Neural progenitor cell (in vitro differentiated cells): ENCODE data around the gene C5orf52. TPM values are rescaled to one million over a fixed set of nuclear protein-coding genes. Genes with fewer than 3 reads are reported as not detected.

ENCODE experiments used
- DNase-seq: peaks from one replicate; pipeline ENCODE4 v3.0.0-alpha.2; 2016; ENCODE audit warnings: low spot score
- H2AFZ ChIP-seq: fragments of 200-600 bp; sonication (generic); replicated peaks from 2 replicates; pipeline ENCODE4 v1.6.1; 2016; ENCODE audit warnings: antibody characterized with exemption
- H3F3A ChIP-seq: fragments of 200-600 bp; sonication (generic); 2 replicates; pipeline ENCODE4 v1.6.1; 2016; ENCODE audit warnings: antibody characterized with exemption, low read depth
- H3K27ac ChIP-seq: fragments of 200-600 bp; sonication (generic); 2 replicates; pipeline ENCODE4 v1.5.1; 2016; ENCODE audit warnings: mild to moderate bottlenecking
- H3K27me3 ChIP-seq: fragments of 200-600 bp; sonication (generic); 2 replicates; pipeline ENCODE4 v1.6.1; 2016; ENCODE audit warnings: mild to moderate bottlenecking, moderate library complexity
- H3K36me3 ChIP-seq: fragments of 200-600 bp; sonication (generic); 2 replicates; pipeline ENCODE4 v1.5.1; 2016
- H3K4me1 ChIP-seq: fragments of 200-600 bp; sonication (generic); 2 replicates; pipeline ENCODE4 v1.6.1; 2016; ENCODE audit warnings: mixed run types
- H3K4me2 ChIP-seq: fragments of 200-600 bp; sonication (generic); 2 replicates; pipeline ENCODE4 v1.6.1; 2016
- H3K4me3 ChIP-seq: fragments of 200-600 bp; sonication (generic); 2 replicates; pipeline ENCODE4 v1.5.1; 2016
- H3K79me2 ChIP-seq: fragments of 200-600 bp; sonication (generic); 2 replicates; pipeline ENCODE4 v1.6.1; 2016; ENCODE audit warnings: low read depth
- H3K9ac ChIP-seq: fragments of 200-600 bp; sonication (generic); 2 replicates; pipeline ENCODE4 v1.6.1; 2016
- H3K9me3 ChIP-seq: fragments of 200-600 bp; sonication (generic); 2 replicates; pipeline ENCODE4 v1.5.1; 2016; ENCODE audit warnings: low read depth
- H4K20me1 ChIP-seq: fragments of 200-600 bp; sonication (generic); 2 replicates; pipeline ENCODE4 v1.6.1; 2016; ENCODE audit warnings: low read depth
- H3K27ac Mint-ChIP-seq: 3 replicates; pipeline ENCODE4 v1.8.0; 2021; ENCODE audit warnings: mixed read lengths
- H3K27me3 Mint-ChIP-seq: 2 replicates; pipeline ENCODE4 v1.8.0; 2022; ENCODE audit warnings: low read depth, mild to moderate bottlenecking, inconsistent platforms, moderate library complexity, mixed read lengths; ENCODE audit not compliant: insufficient read depth
- H3K36me3 Mint-ChIP-seq: 3 replicates; pipeline ENCODE4 v1.8.0; 2021; ENCODE audit warnings: mixed read lengths
- H3K4me1 Mint-ChIP-seq: 3 replicates; pipeline ENCODE4 v1.8.0; 2021; ENCODE audit warnings: mixed read lengths
- H3K4me3 Mint-ChIP-seq: 3 replicates; pipeline ENCODE4 v1.8.0; 2021; ENCODE audit warnings: mild to moderate bottlenecking, moderate library complexity, mixed read lengths
- H3K9me3 Mint-ChIP-seq: 3 replicates; pipeline ENCODE4 v1.8.0; 2020; ENCODE audit warnings: mixed read lengths
- EZH2 ChIP-seq: fragments of 200-600 bp; sonication (generic); IDR thresholded peaks from 2 replicates; pipeline ENCODE4 v1.6.1; 2017; ENCODE audit warnings: antibody characterized with exemption, mild to moderate bottlenecking, moderate library complexity
- EZH2phosphoT487 ChIP-seq: fragments of 200-600 bp; sonication (generic); IDR thresholded peaks from 2 replicates; pipeline ENCODE4 v1.6.1; 2017; ENCODE audit warnings: antibody characterized with exemption
- total RNA-seq: library from RNA; depleted of rRNA; stranded (reverse); fragments of >200 nt; gene quantifications from 2 replicates; pipeline ENCODE4 v1.2.3, GENCODE V29; 2015; ENCODE audit warnings: low replicate concordance
- TF ChIP-seq, protein P1 (sequence below): fragments of 200-600 bp; sonication (generic); IDR thresholded peaks from 2 replicates; pipeline ENCODE4 v1.5.1; 2017; ENCODE audit warnings: antibody characterized with exemption, mild to moderate bottlenecking

The C5orf52 gene
- total RNA-seq, 1 donor from 2014 or later = not detected

DNA sequence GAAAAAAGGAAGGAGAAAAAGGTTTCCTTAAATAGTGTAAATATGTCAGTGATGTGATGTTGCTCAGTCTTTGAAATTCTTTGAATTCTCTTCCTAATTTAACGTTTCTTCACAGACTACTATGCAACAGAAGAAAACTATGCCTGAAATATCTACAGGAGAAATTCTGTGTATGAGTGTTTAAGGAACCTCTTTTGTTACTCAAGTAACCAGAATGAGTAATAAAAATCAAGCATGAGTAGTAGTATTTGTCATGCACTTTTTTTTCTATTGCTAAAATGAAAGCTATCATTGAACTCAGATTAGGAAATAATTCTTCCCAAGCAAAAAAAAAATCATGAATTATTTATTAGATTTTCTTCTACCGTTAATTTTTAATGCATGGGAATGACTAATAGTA is 39.5 kb downstream of the C5orf52 start:
- no peaks in the 10 kb centered on the region for H3K36me3 Mint-ChIP-seq
- no peaks in the 10 kb centered on the region for H3K4me1 Mint-ChIP-seq
- Histone ChIP-seq H3K9ac (no peak overlapping the region), H3F3A (no peaks in the 10 kb centered on the region), H3K27me3 (no peaks in the 10 kb centered on the region), H3K36me3 (no peaks in the 10 kb centered on the region), H3K79me2 (no peaks in the 10 kb centered on the region), H2AFZ (no peak overlapping the region), H3K4me2 (no peak overlapping the region), H4K20me1 (no peaks in the 10 kb centered on the region), H3K4me3 (no peak overlapping the region), H3K27ac (no peak overlapping the region), H3K4me1 (no peaks in the 10 kb centered on the region), H3K9me3 (no peaks in the 10 kb centered on the region)
- TF ChIP-seq, protein P1, sequence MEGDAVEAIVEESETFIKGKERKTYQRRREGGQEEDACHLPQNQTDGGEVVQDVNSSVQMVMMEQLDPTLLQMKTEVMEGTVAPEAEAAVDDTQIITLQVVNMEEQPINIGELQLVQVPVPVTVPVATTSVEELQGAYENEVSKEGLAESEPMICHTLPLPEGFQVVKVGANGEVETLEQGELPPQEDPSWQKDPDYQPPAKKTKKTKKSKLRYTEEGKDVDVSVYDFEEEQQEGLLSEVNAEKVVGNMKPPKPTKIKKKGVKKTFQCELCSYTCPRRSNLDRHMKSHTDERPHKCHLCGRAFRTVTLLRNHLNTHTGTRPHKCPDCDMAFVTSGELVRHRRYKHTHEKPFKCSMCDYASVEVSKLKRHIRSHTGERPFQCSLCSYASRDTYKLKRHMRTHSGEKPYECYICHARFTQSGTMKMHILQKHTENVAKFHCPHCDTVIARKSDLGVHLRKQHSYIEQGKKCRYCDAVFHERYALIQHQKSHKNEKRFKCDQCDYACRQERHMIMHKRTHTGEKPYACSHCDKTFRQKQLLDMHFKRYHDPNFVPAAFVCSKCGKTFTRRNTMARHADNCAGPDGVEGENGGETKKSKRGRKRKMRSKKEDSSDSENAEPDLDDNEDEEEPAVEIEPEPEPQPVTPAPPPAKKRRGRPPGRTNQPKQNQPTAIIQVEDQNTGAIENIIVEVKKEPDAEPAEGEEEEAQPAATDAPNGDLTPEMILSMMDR = no peak
- TF ChIP-seq EZH2phosphoT487 (no peak), EZH2 (no peak)
- DNase-seq = no peak
- H3K4me3 Mint-ChIP-seq = no peak overlapping the region
- H3K27me3 Mint-ChIP-seq = no peaks in the 10 kb centered on the region
- H3K27ac Mint-ChIP-seq = no peak overlapping the region
- no peaks in the 10 kb centered on the region for H3K9me3 Mint-ChIP-seq

DNA sequence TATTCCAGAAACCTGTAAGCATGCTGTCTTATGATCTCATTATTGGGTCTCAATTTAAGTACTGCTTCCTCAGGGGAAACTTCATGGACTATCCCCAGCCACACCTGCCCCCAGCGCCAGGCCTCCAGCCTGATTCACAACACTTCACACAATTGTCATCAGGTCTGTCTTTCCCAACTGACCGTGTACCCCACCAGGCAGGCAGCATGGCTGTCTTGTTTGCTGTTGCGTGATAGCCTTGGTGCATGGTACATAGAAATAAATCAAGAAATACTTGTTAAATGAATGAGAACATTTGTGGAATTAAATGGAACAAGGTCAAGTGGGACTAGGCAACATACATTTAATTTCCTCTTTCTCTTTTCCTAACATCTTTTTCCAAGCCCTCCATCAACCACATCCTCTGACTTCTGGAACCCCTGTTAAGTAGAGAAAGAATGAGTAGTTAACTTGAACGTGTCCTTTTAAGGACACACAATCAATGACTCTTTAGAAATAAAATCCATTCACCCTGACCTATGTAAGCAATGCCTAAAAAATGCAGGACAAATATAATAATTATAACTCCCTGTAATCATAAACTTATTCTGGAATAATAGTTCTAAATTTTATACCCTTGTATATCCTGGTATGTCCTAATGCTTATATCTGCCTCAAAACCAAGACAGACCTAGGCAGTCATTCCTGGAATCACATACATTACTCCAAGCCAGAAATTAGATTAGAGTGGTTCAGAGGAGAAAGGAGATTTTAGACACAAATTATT is 42.7 kb downstream of the C5orf52 start:
- Histone ChIP-seq H3K4me1 (no peaks in the 10 kb centered on the region), H3K36me3 (no peaks in the 10 kb centered on the region), H3K4me2 (no peak overlapping the region), H3K79me2 (no peaks in the 10 kb centered on the region), H3F3A (no peaks in the 10 kb centered on the region), H3K9me3 (no peaks in the 10 kb centered on the region), H3K4me3 (no peak overlapping the region), H3K27me3 (no peaks in the 10 kb centered on the region), H2AFZ (no peak overlapping the region), H3K27ac (no peak overlapping the region), H4K20me1 (no peaks in the 10 kb centered on the region), H3K9ac (no peak overlapping the region)
- Mint-ChIP-seq H3K36me3 (no peaks in the 10 kb centered on the region), H3K9me3 (no peaks in the 10 kb centered on the region), H3K27me3 (no peaks in the 10 kb centered on the region), H3K4me3 (no peak overlapping the region), H3K27ac (no peak overlapping the region), H3K4me1 (peaks cover 3% of the 10 kb centered on the region)
- no peak for DNase-seq
- TF ChIP-seq EZH2 (no peak), EZH2phosphoT487 (no peak)
- TF ChIP-seq, protein P1 = no peak

DNA sequence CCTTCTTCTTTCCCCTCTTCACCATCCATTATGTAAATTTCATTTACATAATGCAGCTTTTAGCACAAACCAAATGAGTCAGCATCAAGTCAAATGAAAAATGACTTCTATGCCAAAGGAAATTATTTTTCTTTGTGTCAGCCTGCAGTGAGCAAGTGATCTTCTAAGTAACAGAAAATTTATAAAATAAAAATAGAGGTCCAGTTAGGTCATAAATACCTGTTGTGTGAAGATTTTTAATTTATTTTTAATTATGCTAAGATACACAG is 43.2 kb downstream of the C5orf52 start:
- no peaks in the 10 kb centered on the region for H3K4me1 ChIP-seq
- H3K27me3 Mint-ChIP-seq = no peaks in the 10 kb centered on the region
- no peaks in the 10 kb centered on the region for H3F3A ChIP-seq
- H3K27ac ChIP-seq = no peak overlapping the region
- no peaks in the 10 kb centered on the region for H3K9me3 ChIP-seq
- H3K36me3 ChIP-seq = no peaks in the 10 kb centered on the region
- H3K27me3 ChIP-seq = no peaks in the 10 kb centered on the region
- no peaks in the 10 kb centered on the region for H3K79me2 ChIP-seq
- no peak for TF ChIP-seq EZH2
- no peak overlapping the region for H3K4me2 ChIP-seq
- H4K20me1 ChIP-seq = no peaks in the 10 kb centered on the region
- H3K36me3 Mint-ChIP-seq = no peaks in the 10 kb centered on the region
- H3K4me1 Mint-ChIP-seq = peaks cover 6% of the 10 kb centered on the region
- H3K4me3 Mint-ChIP-seq = no peak overlapping the region
- no peaks in the 10 kb centered on the region for H3K9me3 Mint-ChIP-seq
- no peak for DNase-seq
- no peak overlapping the region for H3K27ac Mint-ChIP-seq
- no peak overlapping the region for H3K4me3 ChIP-seq
- no peak overlapping the region for H3K9ac ChIP-seq
- no peak overlapping the region for H2AFZ ChIP-seq

DNA sequence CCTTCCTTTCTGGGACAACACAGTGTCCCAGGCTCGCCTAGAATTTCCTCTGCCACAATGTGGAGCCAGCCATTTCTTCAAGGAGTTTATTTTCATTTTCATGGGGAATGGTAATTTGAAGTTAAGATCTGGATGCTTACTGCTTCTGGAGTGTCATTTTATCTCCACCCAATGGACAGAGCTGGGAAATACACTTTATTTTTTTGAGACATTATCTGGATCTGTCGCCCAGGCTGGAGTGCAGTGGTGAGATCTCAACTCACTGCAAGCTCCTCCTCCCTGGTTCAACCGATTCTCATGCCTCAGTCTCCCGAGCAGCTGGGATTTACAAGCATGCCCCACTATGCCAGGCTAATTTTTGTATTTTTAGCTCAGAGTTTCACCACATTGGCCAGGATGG is 47.2 kb downstream of the C5orf52 start:
- H3K27ac Mint-ChIP-seq = peak overlapping the region; percentile 81
- H3K4me2 ChIP-seq = no peak overlapping the region
- DNase-seq = peak; percentile 10
- no peaks in the 10 kb centered on the region for H4K20me1 ChIP-seq
- no peaks in the 10 kb centered on the region for H3K4me1 ChIP-seq
- H3K9ac ChIP-seq = no peak overlapping the region
- H3F3A ChIP-seq = no peaks in the 10 kb centered on the region
- peaks cover under 1% of the 10 kb centered on the region for H3K27me3 Mint-ChIP-seq
- no peak overlapping the region for H3K27ac ChIP-seq
- H3K79me2 ChIP-seq = no peaks in the 10 kb centered on the region
- H3K9me3 Mint-ChIP-seq = peaks cover 1% of the 10 kb centered on the region
- no peak for TF ChIP-seq EZH2
- TF ChIP-seq EZH2phosphoT487 = no peak
- TF ChIP-seq, protein P1 = peak; percentile 58
- peaks cover under 1% of the 10 kb centered on the region for H3K36me3 Mint-ChIP-seq
- H3K9me3 ChIP-seq = no peaks in the 10 kb centered on the region
- no peak overlapping the region for H3K4me3 ChIP-seq
- peaks cover 6% of the 10 kb centered on the region for H3K4me1 Mint-ChIP-seq
- H3K4me3 Mint-ChIP-seq = no peak overlapping the region
- H3K27me3 ChIP-seq = no peaks in the 10 kb centered on the region
- no peaks in the 10 kb centered on the region for H3K36me3 ChIP-seq
- H2AFZ ChIP-seq = peak overlapping the region; percentile 70
